HCT116 (cell line): ENCODE data around the gene IL10RB. TPM values are rescaled to one million over a fixed set of nuclear protein-coding genes. Genes with fewer than 3 reads are reported as not detected.

Experiments
- ATAC-seq: fragments of 200-7000 bp; cut with Tn5 transposase; 2 replicates; pipeline ENCODE4 v1.9.1; 2020; ENCODE audit warnings: mild to moderate bottlenecking, moderate library complexity
- BruUV-seq: library from RNA; stranded (reverse); fragments of 400-500 nt; replicated peaks from 2 replicates; lab custom pipeline; 2021; lab: Mats Ljungman, UMichigan
- CTCF ChIA-PET: fragments of 300-600 bp; sonication (Branson Sonifier 250); formaldehyde crosslinking; loops from one replicate; lab custom pipeline; 2021; ENCODE audit warnings: antibody characterized with exemption; lab: Charles Lee
- POLR2A ChIA-PET: fragments of 300-600, 350-600 bp; sonication (Branson Sonifier 250); formaldehyde crosslinking; loops from one replicate; lab custom pipeline; 2021; ENCODE audit warnings: antibody characterized with exemption; lab: Charles Lee
- RAD21 ChIA-PET, 2 experiments: fragments of 300-600 bp; sonication (Branson Sonifier 250); formaldehyde crosslinking; loops; one replicate each; lab custom pipeline; 2023; ENCODE audit warnings: low total read pairs in 2 of 2; ENCODE audit not compliant: uncharacterized antibody in 2 of 2, unreplicated experiment in 2 of 2, low non-redundant PET in 1 of 2; lab: Charles Lee
- DNase-seq: peaks from one replicate; pipeline ENCODE4 v3.0.0-alpha.2; 2010; ENCODE audit warnings: low read depth, low spot score
- H2AFZ ChIP-seq: fragments of 200-600 bp; shearing (Covaris generic), sonication (generic); 2 replicates; pipeline ENCODE4 v1.6.1; 2017; ENCODE audit warnings: low read depth, mixed run types, mixed read lengths, antibody characterized with exemption, low read length; ENCODE audit not compliant: poor library complexity, severe bottlenecking
- H3K27ac ChIP-seq: 2 replicates; pipeline ENCODE4 v1.5.1; 2012; ENCODE audit warnings: low read depth, low read length
- H3K27me3 ChIP-seq: fragments of 200-600 bp; sonication (generic); 2 replicates; pipeline ENCODE4 v1.6.1; 2016; ENCODE audit warnings: mixed run types, low read length, mixed read lengths; ENCODE audit not compliant: insufficient read depth
- H3K36me3 ChIP-seq, 2 experiments: fragments of 200-500 bp in 1 of 2; fragments of 200-600 bp in 1 of 2; sonication (Bioruptor generic) in 1 of 2; sonication (generic) in 1 of 2; 2 replicates each; pipeline versions ENCODE4 v1.5.1 to v1.6.1; 2014 to 2016; ENCODE audit warnings: low read length in 2 of 2, inconsistent platforms in 1 of 2, mixed read lengths in 1 of 2, mixed run types in 1 of 2; ENCODE audit not compliant: insufficient read depth in 2 of 2, control insufficient read depth in 1 of 2
- H3K4me1 ChIP-seq, 2 experiments: fragments of 200-600 bp in 1 of 2; sonication (generic) in 1 of 2; 2 replicates each; pipeline versions ENCODE4 v1.5.1 to v1.6.1; 2012 to 2017; ENCODE audit warnings: low read length in 2 of 2, inconsistent platforms in 1 of 2, mild to moderate bottlenecking in 1 of 2, mixed read lengths in 1 of 2, mixed run types in 1 of 2, moderate library complexity in 1 of 2; ENCODE audit not compliant: insufficient read depth in 2 of 2, control insufficient read depth in 1 of 2
- H3K4me2 ChIP-seq: fragments of 200-600 bp; sonication (generic); 2 replicates; pipeline ENCODE4 v1.6.1; 2017; ENCODE audit warnings: mixed run types, low read length, mixed read lengths
- H3K4me3 ChIP-seq, 2 experiments: fragments of 200-600 bp in 1 of 2; sonication (generic) in 1 of 2; replicated peaks in 1 of 2; 2 replicates each; pipeline ENCODE4 v1.5.1; 2011 to 2016; ENCODE audit warnings: low read length in 2 of 2, control low read depth in 1 of 2, low read depth in 1 of 2, mild to moderate bottlenecking in 1 of 2, mixed read lengths in 1 of 2, mixed run types in 1 of 2
- H3K79me2 ChIP-seq: fragments of 200-600 bp; sonication (generic); 2 replicates; pipeline ENCODE4 v1.6.1; 2017; ENCODE audit warnings: mild to moderate bottlenecking, mixed run types, low read length, moderate library complexity, mixed read lengths; ENCODE audit not compliant: insufficient read depth
- H3K9ac ChIP-seq: fragments of 200-600 bp; sonication (generic); 2 replicates; pipeline ENCODE4 v1.6.1; 2016; ENCODE audit warnings: low read length, mixed read lengths
- H3K9me2 ChIP-seq: fragments of 200-600 bp; sonication (generic), shearing (Covaris generic); 2 replicates; pipeline ENCODE4 v1.6.1; 2017; ENCODE audit warnings: mixed run types, mild to moderate bottlenecking, moderate library complexity; ENCODE audit not compliant: insufficient read depth
- H3K9me3 ChIP-seq, 2 experiments: fragments of 200-500 bp in 1 of 2; fragments of 200-600 bp in 1 of 2; sonication (Bioruptor generic) in 1 of 2; sonication (generic) in 1 of 2; 2 replicates each; pipeline ENCODE4 v1.6.1; 2014 to 2017; ENCODE audit warnings: low read length in 2 of 2, mixed read lengths in 2 of 2, inconsistent platforms in 1 of 2, low read depth in 1 of 2, mild to moderate bottlenecking in 1 of 2, mixed run types in 1 of 2, moderate library complexity in 1 of 2; ENCODE audit not compliant: control insufficient read depth in 1 of 2, insufficient read depth in 1 of 2
- H4K20me1 ChIP-seq: fragments of 200-600 bp; sonication (generic), shearing (Covaris generic); 2 replicates; pipeline ENCODE4 v1.6.1; 2017; ENCODE audit warnings: mixed run types, mild to moderate bottlenecking, moderate library complexity; ENCODE audit not compliant: insufficient read depth
- ATF3 ChIP-seq: IDR thresholded peaks from 2 replicates; pipeline ENCODE4 v1.6.1; 2012
- EGR1 ChIP-seq: IDR thresholded peaks from 2 replicates; pipeline ENCODE4 v1.6.1; 2012; ENCODE audit warnings: low read depth
- MAX ChIP-seq: IDR thresholded peaks from 2 replicates; pipeline ENCODE4 v1.6.1; 2012
- POLR2A ChIP-seq: IDR thresholded peaks from 2 replicates; pipeline ENCODE4 v1.7.0; 2011; ENCODE audit warnings: borderline replicate concordance; ENCODE audit not compliant: insufficient read depth, insufficient read length; ENCODE audit errors: extremely low read depth
- SIN3A ChIP-seq: IDR thresholded peaks from 2 replicates; pipeline ENCODE4 v1.6.1; 2012; ENCODE audit warnings: low read depth
- ZNF274 ChIP-seq: fragments of 200-500 bp; sonication (Bioruptor generic); IDR thresholded peaks from 2 replicates; pipeline ENCODE4 v1.6.1; 2014; ENCODE audit warnings: mild to moderate bottlenecking, low read depth, low read length, inconsistent platforms
- intact Hi-C: fragments of 100-400 bp; cut with micrococcal nuclease; formaldehyde crosslinking; loops from 2 replicates; pipeline ENCODE4 v1.10.0; 2022
- total RNA-seq: library from RNA; stranded (reverse); gene quantifications from one replicate; pipeline ENCODE4 v1.2.1, GENCODE V29; 2021; ENCODE audit not compliant: unreplicated experiment
- TF ChIP-seq, protein P1 (sequence below), 3 experiments: fragments of 200-600 bp in 1 of 3; sonication (generic) in 1 of 3; IDR thresholded peaks in 2 of 3; conservative IDR thresholded peaks in 1 of 3; 2 replicates each; pipeline ENCODE4 v1.5.1; 2012 to 2017; ENCODE audit warnings: low read depth in 2 of 3, low read length in 2 of 3, antibody characterized with exemption in 1 of 3, borderline replicate concordance in 1 of 3, control low read depth in 1 of 3, mild to moderate bottlenecking in 1 of 3, mixed read lengths in 1 of 3, mixed run types in 1 of 3, moderate library complexity in 1 of 3; ENCODE audit not compliant: insufficient read depth in 1 of 3

The IL10RB gene
- total RNA-seq, 1 experiment from 2014 or later: 13.7 TPM

DNA sequence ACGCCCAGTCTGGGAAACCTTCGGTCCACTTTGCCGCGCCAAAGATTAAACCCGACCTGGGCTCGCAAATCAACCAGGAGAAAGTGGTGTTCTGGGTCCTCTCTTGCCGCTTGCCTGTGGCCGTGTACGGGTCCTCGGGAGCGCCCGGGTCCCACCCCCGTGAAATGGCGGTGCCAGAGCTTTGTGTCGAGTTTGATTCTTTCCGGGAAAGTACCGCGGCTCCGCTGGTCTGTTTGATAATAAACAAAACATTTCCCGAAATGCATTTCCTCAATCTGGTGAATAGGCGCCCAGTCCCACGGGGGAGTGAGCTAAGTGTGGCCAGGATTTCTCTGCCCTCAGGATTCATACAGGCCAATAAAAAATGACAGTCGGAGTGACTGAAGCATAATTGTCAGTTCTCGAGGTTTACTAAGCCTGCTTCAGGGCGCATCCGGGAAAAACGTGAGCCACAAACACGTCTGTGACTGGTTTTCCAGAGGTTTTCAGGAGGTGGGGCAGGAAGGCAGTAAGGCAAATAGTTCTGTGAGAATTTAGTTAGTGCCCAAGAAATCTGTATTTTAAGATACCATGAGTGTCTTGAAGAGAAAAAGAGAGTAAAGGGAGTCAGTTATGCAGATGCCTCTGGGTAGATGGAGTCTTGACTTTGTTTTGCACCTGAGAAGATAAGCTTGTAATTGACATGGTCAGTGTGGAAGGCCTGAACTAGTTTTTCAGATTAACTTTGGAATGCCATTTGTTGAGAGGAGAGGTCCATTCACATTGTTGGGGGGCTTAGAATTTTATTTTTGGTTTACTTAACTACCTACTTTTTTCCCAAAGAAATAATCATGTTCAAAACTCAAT, 59.3 kb downstream of the IL10RB start:
- DNase-seq (no peak), ATAC-seq (peak; percentile 51)
- CTCF ChIA-PET: interaction anchor here (1.1 to 2.0 kb wide), 5 partner anchors 36 to 280 kb away, joined by 3 to 17 read pairs (median 8); no protein-coding TSS in a partner anchor
- Histone ChIP-seq H3K9me2 (no peaks in the 10 kb centered on the region), H3K27me3 (no peaks in the 10 kb centered on the region), H3K4me2 (peak overlapping the region; percentile 88), H3K36me3 (no peaks in the 10 kb centered on the region), H2AFZ (peak overlapping the region; percentile 98), H3K4me1 (peaks cover 0 to 13% of the 10 kb centered on the region in 2 experiments; a peak in 1 of 4 replicates), H3K4me3 (peak overlapping the region; percentile 92 to 98), H3K9me3 (no peaks in the 10 kb centered on the region), H3K27ac (peak overlapping the region; percentile 84), H3K79me2 (peaks cover 49% of the 10 kb centered on the region), H4K20me1 (no peaks in the 10 kb centered on the region), H3K9ac (peak overlapping the region; percentile 90)
- POLR2A ChIA-PET: interaction anchor here (0.9 to 1.4 kb wide), 3 partner anchors 55 to 247 kb away, joined by 3 to 6 read pairs (median 6); partner anchors contain the start of gene IL10RB
- TF ChIP-seq SIN3A: peak; percentile 67; the same call in 1 of the 2 replicates
- TF ChIP-seq POLR2A: no peak
- 0 out of 2 replicates have a peak, but pooled peaks have one; percentile 45 for TF ChIP-seq EGR1
- TSS peak; percentile 69 for BruUV-seq
- intact Hi-C loops: no loop called here
- RAD21 ChIA-PET: interaction anchor here in 1 of 2 experiments (1.2 to 1.6 kb wide), 2 partner anchors 36 to 120 kb away, joined by 4 to 5 read pairs; no protein-coding TSS in a partner anchor

GRCh38 chr21:33327326-33327725, 61.2 kb downstream of the IL10RB start:
- Histone ChIP-seq H2AFZ (no peak overlapping the region), H4K20me1 (no peaks in the 10 kb centered on the region), H3K9me3 (peaks cover 0 to under 1% of the 10 kb centered on the region in 2 experiments; a peak in 1 of 4 replicates), H3K9me2 (no peaks in the 10 kb centered on the region), H3K9ac (no peak overlapping the region), H3K4me3 (no peak overlapping the region), H3K4me2 (no peak overlapping the region), H3K36me3 (peaks cover 0 to 15% of the 10 kb centered on the region in 2 experiments; a peak in 1 of 4 replicates), H3K4me1 (peaks cover 0 to 13% of the 10 kb centered on the region in 2 experiments; a peak in 1 of 4 replicates), H3K27me3 (no peaks in the 10 kb centered on the region), H3K27ac (no peak overlapping the region), H3K79me2 (peaks cover 49% of the 10 kb centered on the region)
- ChIA-PET CTCF (no interaction called here), POLR2A (no interaction called here), RAD21 (no interaction called here)
- ATAC-seq: no peak
- no peak for DNase-seq
- TF ChIP-seq MAX (no peak), ZNF274 (no peak), ATF3 (no peak)
- TF ChIP-seq, protein P1, sequence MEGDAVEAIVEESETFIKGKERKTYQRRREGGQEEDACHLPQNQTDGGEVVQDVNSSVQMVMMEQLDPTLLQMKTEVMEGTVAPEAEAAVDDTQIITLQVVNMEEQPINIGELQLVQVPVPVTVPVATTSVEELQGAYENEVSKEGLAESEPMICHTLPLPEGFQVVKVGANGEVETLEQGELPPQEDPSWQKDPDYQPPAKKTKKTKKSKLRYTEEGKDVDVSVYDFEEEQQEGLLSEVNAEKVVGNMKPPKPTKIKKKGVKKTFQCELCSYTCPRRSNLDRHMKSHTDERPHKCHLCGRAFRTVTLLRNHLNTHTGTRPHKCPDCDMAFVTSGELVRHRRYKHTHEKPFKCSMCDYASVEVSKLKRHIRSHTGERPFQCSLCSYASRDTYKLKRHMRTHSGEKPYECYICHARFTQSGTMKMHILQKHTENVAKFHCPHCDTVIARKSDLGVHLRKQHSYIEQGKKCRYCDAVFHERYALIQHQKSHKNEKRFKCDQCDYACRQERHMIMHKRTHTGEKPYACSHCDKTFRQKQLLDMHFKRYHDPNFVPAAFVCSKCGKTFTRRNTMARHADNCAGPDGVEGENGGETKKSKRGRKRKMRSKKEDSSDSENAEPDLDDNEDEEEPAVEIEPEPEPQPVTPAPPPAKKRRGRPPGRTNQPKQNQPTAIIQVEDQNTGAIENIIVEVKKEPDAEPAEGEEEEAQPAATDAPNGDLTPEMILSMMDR (IDR thresholded peaks at IDR 0.05 in 2 of 3, conservative IDR thresholded peaks at IDR 0.05 in 1 of 3; ENCODE audit: borderline replicate concordance in 1 of 3, insufficient read depth in 1 of 3, low read depth in 2 of 3, low read length in 2 of 3): no peak
- no TSS peak for BruUV-seq
- intact Hi-C loops: no loop called here
